Measurements from ENCODE around the gene BORCS5. TPM values are rescaled to one million over a fixed set of nuclear protein-coding genes. Genes with fewer than 3 reads are reported as not detected.
A peak's percentile ranks its signal among the peaks of the same experiment; 100 is the strongest.
"Not testable (repeated sequence)": the region's sequence is repeated elsewhere in the genome, so short reads cannot be mapped to it uniquely, and the experiment has no call there.

Gene BORCS5
- total RNA-seq, 1 donor from 2014 or later, result 13.3 TPM

GRCh38 chr12:12498210-12498609, 141.3 kb downstream of the BORCS5 start:
- Mint-ChIP-seq H3K4me3 (no peak overlapping the region), H3K36me3 (peaks cover 8% of the 10 kb centered on the region), H3K9me3 (no peaks in the 10 kb centered on the region), H3K27ac (no peak overlapping the region), H3K4me1 (no peaks in the 10 kb centered on the region), H3K27me3 (ENCODE audit: insufficient read depth, low read depth) (no peaks in the 10 kb centered on the region)
- TF ChIP-seq EZH2 (IDR thresholded peaks at IDR 0.05), result no peak
- no peak for TF ChIP-seq EZH2phosphoT487 (IDR thresholded peaks at IDR 0.05)
- TF ChIP-seq CTCF (IDR thresholded peaks at IDR 0.05), result no peak
- Histone ChIP-seq H3K27ac (no peak overlapping the region), H3K4me2 (no peak overlapping the region), H4K20me1 (ENCODE audit: low read depth) (peaks cover 6% of the 10 kb centered on the region), H3K4me3 (no peak overlapping the region), H3K9ac (no peak overlapping the region), H2AFZ (replicated peaks) (no peak overlapping the region), H3K9me3 (ENCODE audit: low read depth) (no peaks in the 10 kb centered on the region), H3K36me3 (no peaks in the 10 kb centered on the region), H3K79me2 (ENCODE audit: low read depth) (peaks cover 8% of the 10 kb centered on the region), H3K27me3 (no peaks in the 10 kb centered on the region), H3K4me1 (peaks cover 13% of the 10 kb centered on the region), H3F3A (ENCODE audit: low read depth) (peaks cover 3% of the 10 kb centered on the region)
- no peak for DNase-seq (ENCODE audit: low spot score)

GRCh38 chr12:12499909-12500604, 143.2 kb downstream of the BORCS5 start:
- no peaks in the 10 kb centered on the region for H3K9me3 Mint-ChIP-seq

GRCh38 chr12:12501121-12501520, 144.2 kb downstream of the BORCS5 start:
- H3K4me3 ChIP-seq, result no peak overlapping the region
- H3K27me3 ChIP-seq, result no peaks in the 10 kb centered on the region
- no peak overlapping the region for H3K9ac ChIP-seq
- no peaks in the 10 kb centered on the region for H3K27me3 Mint-ChIP-seq (ENCODE audit: insufficient read depth, low read depth)
- peaks cover 32% of the 10 kb centered on the region for H3K79me2 ChIP-seq (ENCODE audit: low read depth)
- H3K36me3 ChIP-seq, result no peaks in the 10 kb centered on the region
- H3K4me1 Mint-ChIP-seq, result peaks cover 12% of the 10 kb centered on the region
- H3K9me3 ChIP-seq (ENCODE audit: low read depth), result no peaks in the 10 kb centered on the region
- no peak overlapping the region for H3K4me2 ChIP-seq
- TF ChIP-seq EZH2phosphoT487 (IDR thresholded peaks at IDR 0.05), result no peak
- TF ChIP-seq CTCF (IDR thresholded peaks at IDR 0.05), result no peak
- TF ChIP-seq EZH2 (IDR thresholded peaks at IDR 0.05), result no peak
- H3K9me3 Mint-ChIP-seq, result no peaks in the 10 kb centered on the region
- peaks cover 12% of the 10 kb centered on the region for H4K20me1 ChIP-seq (ENCODE audit: low read depth)
- peaks cover 3% of the 10 kb centered on the region for H3F3A ChIP-seq (ENCODE audit: low read depth)
- no peak overlapping the region for H3K4me3 Mint-ChIP-seq
- H3K36me3 Mint-ChIP-seq, result peaks cover 10% of the 10 kb centered on the region
- peaks cover 21% of the 10 kb centered on the region for H3K4me1 ChIP-seq
- H3K27ac ChIP-seq, result peak overlapping the region; percentile 21
- DNase-seq (ENCODE audit: low spot score), result no peak
- no peak overlapping the region for H3K27ac Mint-ChIP-seq
- no peak overlapping the region for H2AFZ ChIP-seq (replicated peaks)

More at GRCh38 chr12:12499909-12500604, 143.2 kb downstream of the BORCS5 start:
- no peaks in the 10 kb centered on the region for H3K36me3 ChIP-seq
- H3K79me2 ChIP-seq (ENCODE audit: low read depth), result peaks cover 24% of the 10 kb centered on the region
- H4K20me1 ChIP-seq (ENCODE audit: low read depth), result peaks cover 7% of the 10 kb centered on the region
- H3K9ac ChIP-seq, result no peak overlapping the region
- no peak for TF ChIP-seq EZH2 (IDR thresholded peaks at IDR 0.05)
- TF ChIP-seq CTCF (IDR thresholded peaks at IDR 0.05), result no peak
- TF ChIP-seq EZH2phosphoT487 (IDR thresholded peaks at IDR 0.05), result no peak
- H3K4me1 ChIP-seq, result peaks cover 13% of the 10 kb centered on the region
- DNase-seq (ENCODE audit: low spot score), result no peak
- Mint-ChIP-seq H3K27me3 (ENCODE audit: insufficient read depth, low read depth) (no peaks in the 10 kb centered on the region), H3K4me3 (no peak overlapping the region), H3K27ac (no peak overlapping the region), H3K4me1 (peaks cover 2% of the 10 kb centered on the region), H3K36me3 (peaks cover 10% of the 10 kb centered on the region)
- H3K27ac ChIP-seq, result no peak overlapping the region
- H3F3A ChIP-seq (ENCODE audit: low read depth), result peaks cover 3% of the 10 kb centered on the region
- no peaks in the 10 kb centered on the region for H3K9me3 ChIP-seq (ENCODE audit: low read depth)
- no peak overlapping the region for H3K4me3 ChIP-seq
- H2AFZ ChIP-seq (replicated peaks), result no peak overlapping the region
- H3K4me2 ChIP-seq, result no peak overlapping the region
- no peaks in the 10 kb centered on the region for H3K27me3 ChIP-seq

GRCh38 chr12:12502130-12502814, 145.4 kb downstream of the BORCS5 start:
- not testable (repeated sequence) for H3K27me3 ChIP-seq; H3K4me3 Mint-ChIP-seq; H3K36me3 Mint-ChIP-seq; H3K36me3 ChIP-seq; H3K9me3 Mint-ChIP-seq; H3K4me3 ChIP-seq; H3K9me3 ChIP-seq (ENCODE audit: low read depth); H3K27ac ChIP-seq; H2AFZ ChIP-seq (replicated peaks); H3K9ac ChIP-seq; H3K27me3 Mint-ChIP-seq (ENCODE audit: insufficient read depth, low read depth); H3F3A ChIP-seq (ENCODE audit: low read depth); DNase-seq (ENCODE audit: low spot score); H3K4me2 ChIP-seq; H3K27ac Mint-ChIP-seq
- Histone ChIP-seq H4K20me1 (ENCODE audit: low read depth) (peaks cover 18% of the 10 kb centered on the region), H3K79me2 (ENCODE audit: low read depth) (peaks cover 32% of the 10 kb centered on the region), H3K4me1 (peaks cover 21% of the 10 kb centered on the region)
- H3K4me1 Mint-ChIP-seq, result peaks cover 23% of the 10 kb centered on the region

Data from neural progenitor cell (in vitro differentiated cells).